Activated CD4-positive, alpha-beta T cell treated with anti-CD3 and anti-CD28 coated beads, Interleukin-2, amount 10 ng/mL, durations not matched to agents 24 days and 14 days (primary cell): ENCODE measurements around the gene GTPBP8. TPM values are rescaled to one million over a fixed set of nuclear protein-coding genes. Genes with fewer than 3 reads are reported as not detected.
"Not testable (repeated sequence)": the region's sequence is repeated elsewhere in the genome, so short reads cannot be mapped to it uniquely, and the experiment has no call there.

Experiments used
- DNase-seq: peaks from one replicate; pipeline ENCODE4 v3.0.0; 2022
- H3K27ac Mint-ChIP-seq: one replicate; pipeline ENCODE4 v1.8.0; 2022; ENCODE audit warnings: mild to moderate bottlenecking, mixed read lengths
- H3K27me3 Mint-ChIP-seq: one replicate; pipeline ENCODE4 v1.8.0; 2022; ENCODE audit warnings: mixed read lengths
- H3K36me3 Mint-ChIP-seq: one replicate; pipeline ENCODE4 v1.8.0; 2022; ENCODE audit warnings: low read depth, mild to moderate bottlenecking, mixed read lengths
- H3K4me1 Mint-ChIP-seq: one replicate; pipeline ENCODE4 v1.8.0; 2021; ENCODE audit warnings: mixed read lengths
- H3K4me3 Mint-ChIP-seq: one replicate; pipeline ENCODE4 v1.8.0; 2022; ENCODE audit warnings: mild to moderate bottlenecking, moderate library complexity, mixed read lengths
- H3K9me3 Mint-ChIP-seq: one replicate; pipeline ENCODE4 v1.8.0; 2021; ENCODE audit warnings: mixed read lengths
- intact Hi-C: fragments of 100-400 bp; cut with micrococcal nuclease; formaldehyde crosslinking; loops from one replicate; pipeline ENCODE4 v1.15.1; 2023
- total RNA-seq: library from RNA; stranded (reverse); gene quantifications from 2 replicates; pipeline ENCODE4 v1.2.3, GENCODE V29; 2022

GTPBP8 gene
- total RNA-seq, 1 donor from 2014 or later = 18.9 TPM

DNA sequence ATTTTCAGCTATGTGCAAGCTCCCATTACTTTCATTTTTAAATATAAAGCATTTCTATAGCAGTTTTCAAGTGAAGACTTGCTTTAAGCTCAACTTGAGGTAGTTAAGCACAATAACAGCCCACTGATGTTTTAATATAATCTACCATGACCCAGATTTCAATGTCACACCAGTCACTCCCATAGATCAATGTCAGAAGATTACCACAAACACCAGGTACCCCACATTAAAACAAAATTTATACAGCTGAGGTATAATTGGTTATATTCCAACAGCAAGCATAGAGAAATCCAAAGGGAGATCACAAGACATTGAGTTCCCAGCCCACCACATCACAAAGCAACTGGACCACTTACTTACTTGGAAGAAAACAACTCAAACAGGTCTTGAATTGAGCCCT, 22.8 kb downstream of the GTPBP8 start:
- H3K27ac Mint-ChIP-seq = no peak overlapping the region
- no peak overlapping the region for H3K4me3 Mint-ChIP-seq
- DNase-seq = no peak
- H3K27me3 Mint-ChIP-seq = no peaks in the 10 kb centered on the region
- intact Hi-C loops = loop anchor here (10.0 kb wide), 1 partner anchor 1201 kb away; no protein-coding TSS in a partner anchor
- H3K9me3 Mint-ChIP-seq = no peaks in the 10 kb centered on the region
- peaks cover 44% of the 10 kb centered on the region for H3K4me1 Mint-ChIP-seq
- peaks cover 67% of the 10 kb centered on the region for H3K36me3 Mint-ChIP-seq

DNA sequence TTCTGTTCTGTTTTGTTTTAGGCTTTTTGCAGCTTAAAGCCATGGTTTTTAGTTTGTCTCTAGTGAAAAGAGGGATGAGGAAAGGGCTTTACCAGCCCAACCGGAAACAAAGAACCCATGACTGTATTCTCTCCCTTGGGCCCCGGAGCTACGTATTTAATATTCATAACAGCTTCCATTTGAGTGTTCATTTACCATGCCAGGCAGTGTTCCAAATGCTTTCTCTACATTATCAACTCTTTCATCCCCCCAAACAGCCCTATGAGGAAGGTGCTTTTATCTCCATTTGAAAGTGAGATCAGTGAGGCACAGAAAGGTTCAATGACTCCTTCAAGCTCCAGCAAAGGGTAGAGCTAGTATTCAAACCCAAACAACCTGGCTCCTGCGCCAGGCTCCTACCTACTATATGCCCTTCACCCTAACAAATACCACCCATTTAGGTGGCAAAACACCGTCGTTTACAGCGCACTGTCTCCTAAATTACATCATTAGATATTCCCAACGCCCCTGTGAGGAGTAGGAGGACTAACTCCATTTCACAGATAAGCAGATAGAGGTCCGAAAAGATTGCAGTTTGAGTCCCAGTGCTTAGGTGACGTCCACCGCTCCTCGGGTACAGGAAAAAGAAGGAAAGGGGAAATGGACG, 27.9 kb downstream of the GTPBP8 start:
- Mint-ChIP-seq H3K27ac (peak overlapping the region; percentile 97), H3K36me3 (peaks cover 35% of the 10 kb centered on the region), H3K4me3 (peak overlapping the region; percentile 89), H3K4me1 (peaks cover 42% of the 10 kb centered on the region), H3K27me3 (no peaks in the 10 kb centered on the region), H3K9me3 (no peaks in the 10 kb centered on the region)
- DNase-seq = peak; percentile 66
- intact Hi-C loops = loop anchor here (1.0 to 10.0 kb wide), 11 partner anchors 13 to 1196 kb away; partner anchors contain the start of genes ATP6V1A, CCDC191, GTPBP8 and NAA50

DNA sequence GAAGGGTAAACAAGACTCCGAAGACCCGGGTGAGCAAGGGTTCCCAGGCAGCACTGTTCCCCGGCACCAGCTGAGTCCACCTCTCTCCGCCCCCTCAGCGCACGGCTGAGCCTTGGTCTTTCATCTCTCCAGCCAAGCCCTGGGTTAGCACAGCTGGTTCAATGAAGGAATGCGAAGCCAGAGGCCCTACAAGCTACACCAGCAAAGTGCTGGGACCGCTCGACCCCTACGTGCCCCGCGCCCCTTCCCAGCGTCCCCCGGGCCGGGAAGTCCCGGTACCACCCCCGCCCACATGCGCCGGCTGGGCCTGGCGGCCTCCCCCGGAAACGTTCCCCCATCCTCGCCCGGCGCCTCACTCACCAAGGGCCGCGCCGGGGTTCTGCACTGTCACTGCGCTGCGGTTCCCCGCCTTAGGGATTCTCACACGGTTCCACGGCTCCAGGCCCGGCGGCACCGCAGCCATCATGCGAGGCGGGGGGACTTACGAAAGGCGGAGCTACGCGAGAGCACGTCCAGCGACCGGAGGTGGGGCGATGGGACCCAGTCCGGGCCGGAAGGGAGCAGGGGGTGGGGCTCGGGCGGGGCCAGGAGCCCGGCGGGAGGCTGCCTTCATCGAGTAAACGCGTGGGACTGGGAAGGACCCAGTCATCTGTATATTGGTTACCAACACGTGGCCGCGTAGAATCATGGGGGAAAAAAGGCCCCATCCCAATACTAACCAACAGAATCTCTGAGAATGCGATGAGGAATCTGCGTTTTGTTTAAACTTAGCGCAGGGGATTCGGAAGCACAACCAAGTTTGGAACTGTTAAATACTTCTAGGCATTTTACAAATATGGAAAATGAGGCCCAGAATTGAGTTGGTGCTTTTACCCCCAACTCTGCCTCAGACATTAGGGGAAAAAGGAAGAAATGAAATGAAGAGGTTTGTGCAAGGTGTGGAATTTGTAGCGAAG, 28.7 kb downstream of the GTPBP8 start:
- intact Hi-C loops = loop anchor here (1.0 to 10.0 kb wide), 11 partner anchors 14 to 1195 kb away; partner anchors contain the start of genes ATP6V1A, CCDC191, GTPBP8 and NAA50
- peak; percentile 94 for DNase-seq
- no peaks in the 10 kb centered on the region for H3K9me3 Mint-ChIP-seq
- peaks cover 31% of the 10 kb centered on the region for H3K36me3 Mint-ChIP-seq
- H3K4me1 Mint-ChIP-seq = peaks cover 40% of the 10 kb centered on the region
- peak overlapping the region; percentile 89 for H3K4me3 Mint-ChIP-seq
- H3K27ac Mint-ChIP-seq = peak overlapping the region; percentile 97
- no peaks in the 10 kb centered on the region for H3K27me3 Mint-ChIP-seq

DNA sequence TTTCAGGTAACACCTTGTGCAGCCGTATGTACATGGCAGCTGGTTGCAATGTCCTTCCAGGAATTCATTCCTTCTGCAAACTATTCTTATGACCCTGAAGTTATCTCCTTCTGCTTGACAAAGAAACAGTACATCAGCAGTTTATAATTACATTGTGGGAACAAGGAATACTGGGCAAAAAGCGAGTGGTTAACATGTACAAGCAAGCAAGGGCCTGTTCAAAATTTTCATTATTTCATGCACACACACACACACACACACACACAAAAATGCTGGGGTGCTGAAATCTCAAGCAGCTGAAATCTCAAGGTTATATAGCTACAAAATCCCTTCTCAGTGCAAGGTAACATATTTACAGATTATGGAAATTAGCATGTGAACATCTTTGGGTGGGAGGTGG, 30.7 kb downstream of the GTPBP8 start:
- no peak for DNase-seq
- Mint-ChIP-seq H3K4me1 (peaks cover 31% of the 10 kb centered on the region), H3K9me3 (no peaks in the 10 kb centered on the region), H3K4me3 (no peak overlapping the region), H3K27ac (no peak overlapping the region), H3K36me3 (peaks cover 19% of the 10 kb centered on the region), H3K27me3 (no peaks in the 10 kb centered on the region)
- intact Hi-C loops = no loop called here

DNA sequence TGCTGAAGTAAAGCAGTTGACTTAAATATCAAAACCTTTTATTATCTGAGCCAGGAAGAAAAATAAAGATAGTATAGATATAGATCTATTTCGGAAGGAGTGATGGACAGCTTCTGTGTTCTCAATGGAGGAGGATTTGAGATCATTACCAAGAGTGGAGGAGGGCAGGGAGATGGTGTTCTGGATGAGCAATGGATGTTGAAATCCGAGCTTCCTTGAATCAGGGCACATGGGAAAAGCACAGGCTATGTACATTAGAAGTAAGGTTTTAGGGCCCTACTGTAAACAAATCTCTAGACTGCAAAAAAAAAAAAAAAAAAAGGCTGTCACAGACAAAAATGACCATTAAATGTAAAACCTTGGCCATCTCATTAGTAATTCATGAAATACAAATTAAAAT, 43.2 kb downstream of the GTPBP8 start:
- no peaks in the 10 kb centered on the region for H3K27me3 Mint-ChIP-seq

DNA sequence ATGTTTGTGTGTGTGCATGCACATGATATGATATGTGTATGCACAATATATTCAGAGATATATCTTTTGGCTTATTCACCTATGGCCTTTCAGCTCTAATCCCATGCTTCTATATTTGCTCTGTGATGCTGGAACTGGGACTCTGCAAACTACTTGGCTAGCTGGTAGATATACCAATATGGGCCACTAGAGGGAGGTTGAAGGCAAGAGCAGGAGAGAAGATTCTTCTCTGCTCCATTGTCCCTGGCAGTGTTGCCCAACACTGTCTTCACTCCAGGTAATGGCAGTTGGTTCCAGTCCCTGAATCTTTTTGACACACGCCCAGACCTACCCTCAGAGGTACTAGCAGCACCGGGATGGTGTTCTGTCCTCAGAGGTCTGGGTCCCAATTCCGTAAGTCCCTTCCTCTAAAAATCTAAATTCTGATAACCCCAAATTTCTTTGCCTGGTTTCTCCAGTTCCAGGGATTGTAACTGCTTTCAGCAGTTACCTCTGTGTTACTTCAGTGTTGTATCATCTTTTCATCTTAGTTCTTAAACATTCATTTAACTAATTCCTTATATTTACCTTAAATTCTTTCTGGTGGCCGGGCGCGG, 44.7 kb downstream of the GTPBP8 start:
- no peaks in the 10 kb centered on the region for H3K27me3 Mint-ChIP-seq
- no peaks in the 10 kb centered on the region for H3K4me1 Mint-ChIP-seq

More for the DNA sequence above, 43.2 kb downstream of the GTPBP8 start:
- no peaks in the 10 kb centered on the region for H3K36me3 Mint-ChIP-seq
- H3K9me3 Mint-ChIP-seq = no peaks in the 10 kb centered on the region
- H3K27ac Mint-ChIP-seq = no peak overlapping the region
- intact Hi-C loops = loop anchor here (2.0 kb wide), 1 partner anchor 15 kb away; a partner anchor contains a TSS
- DNase-seq = no peak
- no peaks in the 10 kb centered on the region for H3K4me1 Mint-ChIP-seq
- no peak overlapping the region for H3K4me3 Mint-ChIP-seq

DNA sequence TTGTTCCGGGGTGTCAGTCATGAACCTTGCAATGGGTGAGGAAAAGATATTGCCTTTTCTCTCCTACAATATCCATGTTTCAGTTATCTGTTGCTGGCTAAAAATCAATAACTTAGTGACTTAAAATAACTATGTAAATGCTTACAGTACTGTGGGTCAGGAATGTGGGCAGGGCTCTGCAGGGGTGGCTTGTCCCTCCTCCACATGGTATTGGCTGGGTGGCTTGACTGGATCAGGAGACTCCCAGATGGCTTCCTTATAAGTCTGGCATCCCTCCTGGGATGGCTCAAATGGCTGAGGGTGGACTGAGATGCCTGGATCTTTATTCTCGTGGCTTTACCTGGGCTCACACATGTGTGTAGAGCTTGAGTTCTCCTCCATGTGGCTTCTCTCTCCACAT, 47.5 kb downstream of the GTPBP8 start:
- no peak for DNase-seq
- Mint-ChIP-seq H3K9me3 (no peaks in the 10 kb centered on the region), H3K27me3 (no peaks in the 10 kb centered on the region), H3K27ac (no peak overlapping the region), H3K4me1 (no peaks in the 10 kb centered on the region), H3K36me3 (no peaks in the 10 kb centered on the region), H3K4me3 (no peak overlapping the region)
- intact Hi-C loops = loop anchor here (5.0 kb wide), 1 partner anchor 249 kb away; no protein-coding TSS in a partner anchor

More for the DNA sequence above, 44.7 kb downstream of the GTPBP8 start:
- intact Hi-C loops = loop anchor here (2.0 to 5.0 kb wide), 2 partner anchors 17 to 252 kb away; a partner anchor contains a TSS
- Mint-ChIP-seq H3K9me3 (no peaks in the 10 kb centered on the region), H3K27ac (no peak overlapping the region), H3K36me3 (no peaks in the 10 kb centered on the region), H3K4me3 (no peak overlapping the region)
- peak; percentile 84 for DNase-seq

DNA sequence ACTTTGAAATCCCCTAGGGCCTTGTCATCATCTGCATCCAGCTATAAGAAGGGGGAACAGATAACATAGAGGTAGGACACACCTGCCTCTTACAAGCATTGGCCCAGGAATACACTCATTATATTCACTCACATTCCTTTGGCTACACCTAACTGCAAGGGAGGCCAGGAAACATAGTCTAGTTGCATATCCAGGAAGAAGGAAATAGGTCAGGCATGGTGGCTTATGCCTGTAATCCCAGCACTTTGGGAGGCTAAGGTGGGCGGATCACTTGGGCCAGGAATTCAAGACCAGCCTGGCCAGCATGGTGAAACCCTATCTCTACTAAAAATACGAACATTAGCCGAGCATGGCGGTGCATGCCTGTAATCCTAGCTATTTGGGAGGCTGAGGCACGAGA, 48.8 kb downstream of the GTPBP8 start:
- DNase-seq = no peak
- intact Hi-C loops = loop anchor here (5.0 kb wide), 1 partner anchor 248 kb away; no protein-coding TSS in a partner anchor
- H3K36me3 Mint-ChIP-seq = no peaks in the 10 kb centered on the region
- H3K27ac Mint-ChIP-seq = no peak overlapping the region
- no peak overlapping the region for H3K4me3 Mint-ChIP-seq
- H3K9me3 Mint-ChIP-seq = no peaks in the 10 kb centered on the region
- H3K27me3 Mint-ChIP-seq = no peaks in the 10 kb centered on the region
- H3K4me1 Mint-ChIP-seq = no peaks in the 10 kb centered on the region

DNA sequence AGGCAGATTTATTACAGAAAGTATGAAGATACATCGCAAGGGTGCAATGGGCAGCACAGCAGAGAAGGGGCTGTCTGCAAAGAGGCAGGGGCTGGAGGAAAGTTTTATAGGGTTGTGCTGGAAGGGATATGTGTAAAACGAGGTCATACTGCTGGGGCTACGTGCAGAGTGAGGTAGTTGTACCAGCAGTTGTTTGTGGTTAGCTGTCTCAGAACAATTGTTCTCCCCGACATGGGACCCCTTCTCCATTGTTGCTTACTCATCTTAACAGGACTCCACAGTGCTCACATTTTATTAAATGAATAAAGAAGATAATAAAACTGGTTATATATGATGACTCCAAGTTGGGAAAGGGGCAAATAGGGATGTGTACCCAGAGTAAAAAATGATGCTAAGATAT, 49.4 kb downstream of the GTPBP8 start:
- Mint-ChIP-seq H3K27ac (no peak overlapping the region), H3K4me1 (peaks cover 4% of the 10 kb centered on the region), H3K4me3 (no peak overlapping the region), H3K36me3 (peaks cover 1% of the 10 kb centered on the region), H3K27me3 (no peaks in the 10 kb centered on the region), H3K9me3 (peaks cover 2% of the 10 kb centered on the region)
- DNase-seq = no peak
- intact Hi-C loops = no loop called here

DNA sequence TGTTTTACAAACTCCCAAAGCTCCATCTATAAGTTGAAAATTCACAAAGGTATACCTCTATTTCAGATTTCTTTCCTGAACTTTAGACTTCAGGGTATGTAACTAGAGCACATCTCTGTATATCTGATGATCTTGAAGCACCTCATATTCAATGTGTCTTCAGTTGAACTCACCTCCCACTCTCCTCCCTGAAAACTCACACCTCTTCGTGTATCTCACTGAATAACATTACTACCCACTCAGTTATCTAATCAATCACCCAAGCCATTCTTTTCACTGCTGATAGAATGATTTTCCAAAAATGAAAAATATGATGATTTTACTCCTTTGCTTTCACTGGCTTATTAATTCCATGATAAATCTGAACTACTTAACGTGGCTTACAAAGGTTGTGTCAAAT, 52.9 kb downstream of the GTPBP8 start:
- no peak for DNase-seq
- no peak overlapping the region for H3K4me3 Mint-ChIP-seq
- peaks cover 3% of the 10 kb centered on the region for H3K9me3 Mint-ChIP-seq
- peaks cover 5% of the 10 kb centered on the region for H3K36me3 Mint-ChIP-seq
- intact Hi-C loops = no loop called here
- peaks cover 5% of the 10 kb centered on the region for H3K4me1 Mint-ChIP-seq
- no peak overlapping the region for H3K27ac Mint-ChIP-seq
- H3K27me3 Mint-ChIP-seq = no peaks in the 10 kb centered on the region

DNA sequence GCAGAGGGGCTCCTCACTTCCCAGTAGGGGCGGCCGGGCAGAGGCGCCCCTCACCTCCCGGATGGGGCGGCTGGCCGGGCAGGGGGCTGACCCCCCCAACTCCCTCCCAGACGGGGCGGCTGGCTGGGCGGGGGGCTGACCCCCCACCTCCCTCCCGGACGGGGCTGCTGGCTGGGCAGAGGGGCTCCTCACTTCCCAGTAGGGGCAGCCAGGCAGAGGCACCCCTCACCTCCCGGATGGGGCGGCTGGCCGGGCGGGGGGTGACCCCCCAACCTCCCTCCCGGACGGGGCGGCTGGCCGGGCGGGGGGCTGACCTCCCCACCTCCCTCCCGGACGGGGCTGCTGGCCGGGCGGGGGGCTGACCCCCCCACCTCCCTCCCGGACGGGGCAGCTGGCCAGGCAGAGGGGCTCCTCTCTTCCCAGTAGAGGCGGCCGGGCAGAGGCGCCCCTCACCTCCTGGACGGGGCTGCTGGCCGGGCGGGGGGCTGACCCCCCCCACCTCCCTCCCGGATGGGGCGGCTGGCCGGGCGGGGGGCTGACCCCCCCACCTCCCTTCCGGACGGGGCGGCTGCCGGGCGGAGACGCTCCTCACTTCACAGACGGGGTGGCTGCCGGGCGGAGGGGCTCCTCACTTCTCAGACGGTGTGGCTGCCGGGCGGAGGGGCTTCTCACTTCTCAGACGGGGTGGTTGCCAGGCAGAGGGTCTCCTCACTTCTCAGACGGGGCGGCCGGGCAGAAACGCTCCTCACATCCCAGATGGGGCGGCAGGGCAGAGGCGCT, 55.6 kb downstream of the GTPBP8 start:
- DNase-seq, H3K4me1 Mint-ChIP-seq, H3K36me3 Mint-ChIP-seq, H3K9me3 Mint-ChIP-seq, intact Hi-C loops, H3K27ac Mint-ChIP-seq, H3K4me3 Mint-ChIP-seq, H3K27me3 Mint-ChIP-seq: not testable (repeated sequence)

DNA sequence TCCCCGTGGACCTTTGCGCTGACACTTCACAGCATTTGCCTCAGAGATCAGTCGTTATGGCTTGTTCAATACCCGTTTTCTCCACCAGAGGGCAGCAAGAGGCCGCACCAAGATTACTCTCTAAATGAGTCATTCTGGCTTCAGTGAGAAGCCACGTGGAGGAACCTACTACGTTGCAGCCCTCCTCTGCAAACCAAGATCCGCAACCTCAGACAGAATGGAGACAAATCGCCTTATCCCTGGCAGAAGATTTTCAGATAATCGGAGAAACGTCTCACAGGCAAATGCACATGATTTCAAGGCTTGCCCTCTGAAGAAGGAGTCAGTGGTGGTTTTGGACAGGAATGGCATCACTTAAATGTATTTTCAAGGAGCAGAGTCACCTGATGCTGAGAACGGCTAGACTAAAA, 60.5 kb downstream of the GTPBP8 start:
- peak; percentile 96 for DNase-seq
- H3K27ac Mint-ChIP-seq = no peak overlapping the region
- intact Hi-C loops = loop anchor here (1.0 to 10.0 kb wide), 4 partner anchors 61 to 527 kb away; partner anchors contain the start of gene BOC
- no peaks in the 10 kb centered on the region for H3K9me3 Mint-ChIP-seq
- H3K27me3 Mint-ChIP-seq = peaks cover 2% of the 10 kb centered on the region
- peaks cover 2% of the 10 kb centered on the region for H3K4me1 Mint-ChIP-seq
- H3K4me3 Mint-ChIP-seq = no peak overlapping the region
- H3K36me3 Mint-ChIP-seq = peaks cover 1% of the 10 kb centered on the region
